Measurements from ENCODE around the gene POMT2.

POMT2 gene

DNA sequence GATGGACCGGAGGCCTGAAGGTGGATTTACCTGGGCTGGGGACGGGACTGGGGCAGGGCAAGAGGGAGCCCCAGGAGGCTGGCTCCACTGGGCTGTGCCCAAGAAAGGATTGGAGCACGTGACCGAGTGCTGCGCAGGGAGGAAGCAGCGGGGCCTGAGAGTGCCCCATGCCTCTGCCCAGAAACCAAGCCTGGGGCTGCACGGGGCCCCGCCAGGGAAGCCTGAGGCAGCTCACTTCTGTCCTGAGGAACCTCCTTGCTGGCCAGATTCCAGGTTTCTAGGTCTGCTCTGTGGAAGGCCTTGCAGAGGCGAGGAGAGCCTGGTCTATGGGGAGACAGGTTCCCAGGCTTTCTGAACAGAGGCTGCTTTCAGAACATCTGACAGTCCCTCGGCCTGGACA is 60.1 kb downstream of the POMT2 start:
- Histone ChIP-seq H3K36me3 (peaks cover 0 to 15% (median 0%) of the 10 kb centered on the region in 11 experiments; a peak in 5 of 22 replicates), H3K9me3 (replicated peaks in 1 of 11) (no peaks in the 10 kb centered on the region), H3K9ac (peak overlapping the region in 2 of 11 experiments; percentile 23 to 33; a peak in 1 of 22 replicates), H3K4me1 (peaks cover 11 to 54% (median 46%) of the 10 kb centered on the region in 10 experiments; a peak in 19 of 20 replicates), H3K27me3 (no peaks in the 10 kb centered on the region), H3K27ac (no peak overlapping the region), H4K20me1 (peaks cover 0 to 12% (median 0%) of the 10 kb centered on the region in 11 experiments; a peak in 2 of 22 replicates), H3K4me2 (peak overlapping the region; percentile 9 to 72 (median 55); a peak in 20 of 22 replicates), H3K4me3 (no peak overlapping the region)
- TF ChIP-seq Cebpa-rat (IDR thresholded peaks at IDR 0.05), result no peak

DNA sequence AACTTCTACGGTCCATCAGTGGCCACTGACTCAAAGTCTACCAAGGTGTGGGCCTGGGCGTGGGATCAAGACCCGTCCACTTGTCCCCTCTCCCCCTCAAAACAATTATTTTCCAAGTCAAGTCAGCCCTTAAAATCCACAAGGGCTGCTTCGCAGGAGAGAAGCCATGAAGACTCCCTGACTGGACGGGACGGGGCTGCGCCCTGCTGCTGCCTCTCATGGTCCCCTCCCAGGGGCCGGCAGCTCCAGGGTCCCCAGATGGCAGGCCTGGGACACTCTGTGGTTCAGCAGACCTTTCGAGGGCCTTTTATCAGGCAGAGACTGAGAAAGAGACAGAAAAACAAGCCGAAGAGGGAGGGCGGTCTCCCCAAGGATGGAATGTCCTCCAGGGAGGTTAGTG is 60.5 kb downstream of the POMT2 start:
- TF ChIP-seq Cebpa-rat (IDR thresholded peaks at IDR 0.05), result no peak
- Histone ChIP-seq H3K9me3 (replicated peaks in 1 of 11) (no peaks in the 10 kb centered on the region), H3K4me3 (no peak overlapping the region), H3K4me2 (peak overlapping the region; percentile 9 to 72 (median 55); a peak in 20 of 22 replicates), H3K4me1 (peaks cover 11 to 50% (median 42%) of the 10 kb centered on the region in 10 experiments; a peak in 19 of 20 replicates), H3K27ac (no peak overlapping the region), H4K20me1 (peaks cover 0 to 10% (median 0%) of the 10 kb centered on the region in 11 experiments; a peak in 1 of 22 replicates), H3K36me3 (peaks cover 0 to 18% (median 0%) of the 10 kb centered on the region in 11 experiments; a peak in 5 of 22 replicates), H3K9ac (peak overlapping the region in 1 of 11 experiments; percentile 23; a peak in 1 of 22 replicates), H3K27me3 (no peaks in the 10 kb centered on the region)

DNA sequence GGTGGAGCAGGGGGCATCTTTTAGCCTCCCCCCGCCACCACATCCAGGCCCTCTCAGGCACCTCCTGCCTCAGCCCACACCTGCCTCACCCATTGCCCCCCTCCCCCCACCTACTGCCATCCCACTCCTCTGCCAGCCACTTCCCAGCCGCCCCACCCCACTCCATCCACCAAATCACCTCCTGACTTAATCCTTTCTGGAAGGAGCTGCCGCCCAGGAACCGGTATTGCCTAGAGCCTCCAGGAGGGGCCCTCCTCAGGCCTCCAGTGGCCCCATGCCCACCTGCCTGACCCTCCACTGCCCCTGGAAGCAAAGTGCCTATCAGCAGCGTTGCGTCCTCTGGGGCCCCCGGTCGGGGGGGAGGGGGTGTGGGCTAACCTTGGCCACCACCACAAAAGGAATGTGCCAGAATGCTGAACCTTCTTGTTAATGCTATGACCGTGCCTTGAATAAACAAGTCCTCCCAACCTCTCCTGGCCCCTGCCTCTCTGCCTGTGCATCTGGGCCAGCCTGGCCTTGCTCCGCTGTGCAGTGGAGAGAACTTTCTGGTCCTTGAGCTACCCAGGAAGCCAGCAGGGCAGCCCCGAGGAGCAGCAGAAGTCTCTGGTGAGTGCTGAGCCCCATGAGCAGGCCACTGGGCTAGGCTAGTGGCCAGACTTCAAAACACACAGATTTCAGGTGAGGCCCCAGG is 61.5 kb downstream of the POMT2 start:
- Histone ChIP-seq H3K27me3 (no peaks in the 10 kb centered on the region), H3K9me3 (replicated peaks in 1 of 11) (no peaks in the 10 kb centered on the region), H3K4me2 (peak overlapping the region in 1 of 11 experiments; percentile 70; a peak in 1 of 22 replicates), H3K27ac (no peak overlapping the region), H3K36me3 (peaks cover 0 to 18% (median under 1%) of the 10 kb centered on the region in 11 experiments; a peak in 9 of 22 replicates), H3K4me3 (no peak overlapping the region), H4K20me1 (peaks cover 0 to 4% (median 0%) of the 10 kb centered on the region in 11 experiments; a peak in 1 of 22 replicates), H3K4me1 (peaks cover 10 to 40% (median 32%) of the 10 kb centered on the region in 10 experiments; a peak in 18 of 20 replicates), H3K9ac (no peak overlapping the region)
- TF ChIP-seq Cebpa-rat (IDR thresholded peaks at IDR 0.05), result no peak

DNA sequence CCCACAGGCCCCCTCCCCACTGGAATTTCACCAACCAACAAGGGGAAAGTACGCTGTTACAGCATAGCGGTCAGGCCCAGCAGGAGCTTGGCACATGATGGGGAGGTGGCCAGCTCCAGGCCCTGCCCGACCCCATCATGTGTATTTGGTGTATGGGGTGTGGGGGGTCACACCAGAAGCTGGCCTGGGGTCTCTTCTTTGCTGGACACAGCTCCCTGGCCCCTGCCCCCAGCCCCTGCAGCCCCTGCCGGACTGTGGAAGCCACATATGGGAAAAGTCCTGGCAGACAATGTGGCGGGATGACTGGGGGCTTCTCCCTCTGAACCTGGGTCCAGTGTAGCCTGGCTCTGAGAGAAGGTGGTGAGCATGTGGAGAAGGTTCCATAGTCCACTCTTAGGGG is 62.1 kb downstream of the POMT2 start:
- H3K27me3 ChIP-seq, result no peaks in the 10 kb centered on the region

DNA sequence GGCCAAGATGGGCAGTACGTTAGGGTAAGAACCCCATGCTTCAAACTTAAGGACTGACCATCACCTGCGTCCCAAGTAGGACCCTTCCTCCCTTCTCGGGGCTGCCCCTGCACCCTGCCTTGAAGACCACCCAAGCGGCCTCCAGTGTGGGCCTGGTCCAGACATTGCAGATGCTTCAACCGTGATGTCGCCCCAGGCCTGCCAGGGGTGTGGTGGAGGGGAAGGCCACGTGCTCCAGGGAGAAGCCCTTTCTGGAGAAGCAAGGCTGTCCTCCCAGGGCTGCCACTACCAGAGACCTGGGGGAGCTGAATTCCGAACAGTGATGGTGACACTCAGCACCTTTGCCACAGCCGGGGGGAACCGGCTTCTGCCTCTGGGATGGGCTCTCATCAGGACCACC is 63.0 kb downstream of the POMT2 start:
- Histone ChIP-seq H4K20me1 (peaks cover 0 to 4% (median 0%) of the 10 kb centered on the region in 11 experiments; a peak in 1 of 22 replicates), H3K9me3 (replicated peaks in 1 of 11) (no peaks in the 10 kb centered on the region), H3K27me3 (no peaks in the 10 kb centered on the region), H3K9ac (no peak overlapping the region), H3K36me3 (peaks cover 0 to 33% (median 14%) of the 10 kb centered on the region in 11 experiments; a peak in 12 of 22 replicates), H3K4me2 (no peak overlapping the region), H3K27ac (no peak overlapping the region), H3K4me3 (no peak overlapping the region), H3K4me1 (peaks cover 11 to 38% (median 30%) of the 10 kb centered on the region in 10 experiments; a peak in 16 of 20 replicates)
- TF ChIP-seq Cebpa-rat (IDR thresholded peaks at IDR 0.05), result no peak

More for the DNA sequence above, 62.1 kb downstream of the POMT2 start:
- Histone ChIP-seq H3K9me3 (replicated peaks in 1 of 11) (no peaks in the 10 kb centered on the region), H3K36me3 (peaks cover 0 to 24% (median 6%) of the 10 kb centered on the region in 11 experiments; a peak in 11 of 22 replicates), H3K4me1 (peaks cover 7 to 38% (median 30%) of the 10 kb centered on the region in 10 experiments; a peak in 16 of 20 replicates), H4K20me1 (peaks cover 0 to 4% (median 0%) of the 10 kb centered on the region in 11 experiments; a peak in 1 of 22 replicates), H3K4me3 (no peak overlapping the region), H3K4me2 (no peak overlapping the region), H3K9ac (no peak overlapping the region), H3K27ac (no peak overlapping the region)
- no peak for TF ChIP-seq Cebpa-rat (IDR thresholded peaks at IDR 0.05)

DNA sequence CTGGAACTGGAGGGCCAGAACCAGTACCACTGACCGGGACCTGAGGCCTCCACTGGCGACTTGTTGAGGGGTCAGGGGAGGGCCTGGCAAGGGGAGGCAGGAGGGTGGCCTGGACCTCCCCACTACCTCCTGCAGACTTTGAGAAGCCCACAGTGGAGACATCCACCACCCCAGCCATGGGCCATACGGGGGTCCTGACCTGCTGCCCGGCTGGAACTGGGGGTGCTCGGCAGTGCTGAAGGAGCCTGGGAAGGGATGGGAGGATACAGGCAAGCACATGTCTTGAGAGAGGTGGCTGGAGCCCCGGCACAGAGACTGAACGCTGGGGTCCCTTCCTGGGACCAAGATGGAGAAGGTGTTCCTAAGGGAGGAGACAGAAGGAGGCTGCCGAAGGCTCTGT is 64.0 kb downstream of the POMT2 start:
- Histone ChIP-seq H3K9me3 (replicated peaks in 1 of 11) (no peaks in the 10 kb centered on the region), H3K27ac (no peak overlapping the region), H4K20me1 (peaks cover 0 to 4% (median 0%) of the 10 kb centered on the region in 11 experiments; a peak in 1 of 22 replicates), H3K27me3 (no peaks in the 10 kb centered on the region), H3K4me3 (no peak overlapping the region), H3K36me3 (peaks cover 0 to 42% (median 22%) of the 10 kb centered on the region in 11 experiments; a peak in 17 of 22 replicates), H3K4me2 (no peak overlapping the region), H3K9ac (no peak overlapping the region), H3K4me1 (peaks cover 11 to 44% (median 37%) of the 10 kb centered on the region in 10 experiments; a peak in 16 of 20 replicates)
- no peak for TF ChIP-seq Cebpa-rat (IDR thresholded peaks at IDR 0.05)

DNA sequence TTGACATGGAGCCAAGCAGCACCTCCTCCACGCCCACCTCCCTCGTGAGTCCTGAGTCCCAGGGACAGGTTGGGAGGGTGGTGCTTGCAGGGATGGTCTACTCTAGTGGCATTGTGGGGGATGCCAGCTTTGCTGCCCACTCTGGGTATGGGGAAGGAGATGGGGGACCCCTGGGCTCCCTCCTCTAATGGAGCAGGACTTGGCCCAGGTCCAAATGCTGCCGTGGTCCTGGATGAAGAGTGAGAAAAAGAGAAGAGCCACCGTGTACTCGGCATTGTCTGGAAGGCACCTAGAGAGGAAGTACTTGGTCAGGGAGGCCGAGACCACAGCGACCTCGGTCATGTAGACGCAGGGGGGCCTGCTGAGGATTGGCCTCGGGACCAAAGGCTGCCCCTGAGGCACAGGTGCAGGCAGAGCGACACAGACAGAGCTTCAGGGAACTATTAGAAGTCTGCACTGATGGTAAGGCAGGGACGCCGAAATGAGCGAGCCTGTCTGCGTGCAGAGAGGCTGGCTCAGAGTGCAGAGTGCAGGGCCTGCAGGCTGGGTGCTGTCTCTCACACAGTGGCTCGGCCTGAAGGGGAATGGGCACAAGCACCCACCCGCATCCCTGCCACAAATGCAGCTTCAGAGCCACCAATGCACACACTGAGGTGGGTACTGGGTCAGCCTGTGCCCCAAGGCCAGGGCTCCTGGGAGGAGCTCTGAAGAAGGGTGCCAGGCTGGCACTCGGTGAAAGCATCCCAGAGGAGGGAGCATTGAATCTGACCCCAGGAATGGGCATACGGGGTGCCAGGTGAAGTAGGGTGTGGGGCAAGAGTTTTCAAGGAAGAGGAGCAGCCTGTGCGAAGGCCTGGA is 67.1 kb downstream of the POMT2 start:
- Histone ChIP-seq H3K27me3 (no peaks in the 10 kb centered on the region), H3K9ac (no peak overlapping the region), H4K20me1 (peaks cover 0 to 3% (median 0%) of the 10 kb centered on the region in 11 experiments; a peak in 2 of 22 replicates)

DNA sequence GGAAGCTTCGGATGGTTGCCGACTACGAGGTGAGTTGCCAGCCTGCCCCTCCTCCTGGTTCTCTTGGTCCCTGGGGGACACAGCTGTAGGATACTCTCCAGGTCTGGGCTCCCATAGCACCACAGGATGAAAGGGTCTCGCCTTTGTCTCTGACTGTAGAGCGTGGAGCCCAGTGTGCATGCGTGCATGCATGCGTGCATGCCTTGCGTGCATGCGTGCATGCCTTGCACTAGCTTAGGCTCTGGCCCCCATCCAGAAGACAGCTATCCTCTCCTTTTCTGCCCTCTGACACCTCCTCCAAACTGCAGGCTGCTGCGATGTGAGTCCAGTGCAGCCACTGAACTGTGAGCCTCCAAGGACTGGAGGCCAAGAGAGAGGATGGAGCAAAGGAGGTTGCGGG is 68.8 kb downstream of the POMT2 start:
- H3K9ac ChIP-seq, result no peak overlapping the region
- peak overlapping the region in 8 of 11 experiments; percentile 8 to 75 (median 63); a peak in 14 of 22 replicates for H3K4me2 ChIP-seq
- H3K27ac ChIP-seq, result no peak overlapping the region
- H3K27me3 ChIP-seq, result no peaks in the 10 kb centered on the region
- H3K9me3 ChIP-seq (replicated peaks in 1 of 11), result no peaks in the 10 kb centered on the region; a peak in 1 of 22 replicates
- H3K36me3 ChIP-seq, result peaks cover 10 to 76% (median 57%) of the 10 kb centered on the region in 11 experiments; a peak in 20 of 22 replicates
- TF ChIP-seq Cebpa-rat (IDR thresholded peaks at IDR 0.05), result no peak
- no peak overlapping the region for H3K4me3 ChIP-seq
- H4K20me1 ChIP-seq, result peaks cover 0 to 3% (median 0%) of the 10 kb centered on the region in 11 experiments; a peak in 2 of 22 replicates
- H3K4me1 ChIP-seq, result peaks cover 0 to 50% (median 38%) of the 10 kb centered on the region in 10 experiments; a peak in 13 of 20 replicates

More for the DNA sequence above, 67.1 kb downstream of the POMT2 start:
- Histone ChIP-seq H3K9me3 (replicated peaks in 1 of 11) (no peaks in the 10 kb centered on the region; a peak in 1 of 22 replicates), H3K4me2 (peak overlapping the region in 8 of 11 experiments; percentile 8 to 75 (median 47); a peak in 13 of 22 replicates), H3K36me3 (peaks cover 8 to 60% (median 41%) of the 10 kb centered on the region in 11 experiments; a peak in 20 of 22 replicates), H3K4me3 (no peak overlapping the region), H3K27ac (no peak overlapping the region), H3K4me1 (peaks cover 0 to 50% (median 38%) of the 10 kb centered on the region in 10 experiments; a peak in 13 of 20 replicates)
- TF ChIP-seq Cebpa-rat (IDR thresholded peaks at IDR 0.05), result no peak

All from BLaER1 treated with 17β-estradiol and CSF1 and Interleukin-3, amounts not matched to agents 10 nM and 100 nM (cell line).